ENCODE results near the gene LMBR1.

Gene LMBR1

GRCh38 chr7:156795415-156795814, 97.6 kb downstream of the LMBR1 start:
- no peak for DNase-seq (ENCODE audit: low read depth in 3 of 3)

- no peak for DNase-seq (ENCODE audit: low read depth in 3 of 3)
Measured at GRCh38 chr7:156793334-156793733, 99.6 kb downstream of the LMBR1 start.

GRCh38 chr7:156792611-156793010, 100.4 kb downstream of the LMBR1 start:
- no peak for DNase-seq (ENCODE audit: low read depth in 3 of 3)

GRCh38 chr7:156791241-156791640, 101.7 kb downstream of the LMBR1 start:
- no peak for DNase-seq (ENCODE audit: low read depth in 3 of 3)

- no peak for DNase-seq (ENCODE audit: low read depth in 3 of 3)
Measured at GRCh38 chr7:156790264-156790663, 102.7 kb downstream of the LMBR1 start.

- DNase-seq (ENCODE audit: low read depth in 3 of 3): no peak
Measured at GRCh38 chr7:156785998-156786543, 106.9 kb downstream of the LMBR1 start.

GRCh38 chr7:156783864-156784263, 109.1 kb downstream of the LMBR1 start:
- no peak for DNase-seq (ENCODE audit: low read depth in 3 of 3)

GRCh38 chr7:156781972-156782371, 111.0 kb downstream of the LMBR1 start:
- no peak for DNase-seq (ENCODE audit: low read depth in 3 of 3)

GRCh38 chr7:156780724-156781455, 112.1 kb downstream of the LMBR1 start:
- no peak for DNase-seq (ENCODE audit: low read depth in 3 of 3)

GRCh38 chr7:156778668-156779067, 114.3 kb downstream of the LMBR1 start:
- DNase-seq (ENCODE audit: low read depth in 3 of 3): no peak

- no peak for DNase-seq (ENCODE audit: low read depth in 3 of 3)
Measured at GRCh38 chr7:156778201-156778600, 114.8 kb downstream of the LMBR1 start.

- no peak for DNase-seq (ENCODE audit: low read depth in 3 of 3)
Measured at GRCh38 chr7:156777364-156778069, 115.5 kb downstream of the LMBR1 start.

- DNase-seq (ENCODE audit: low read depth in 3 of 3): no peak
Measured at GRCh38 chr7:156776527-156776926, 116.5 kb downstream of the LMBR1 start.

- DNase-seq (ENCODE audit: low read depth in 3 of 3): no peak
Measured at GRCh38 chr7:156773966-156774365, 119.0 kb downstream of the LMBR1 start.

- no peak for DNase-seq (ENCODE audit: low read depth in 3 of 3)
Measured at GRCh38 chr7:156772725-156773124, 120.3 kb downstream of the LMBR1 start.

- DNase-seq (ENCODE audit: low read depth in 3 of 3): no peak
Measured at GRCh38 chr7:156768698-156769472, 124.1 kb downstream of the LMBR1 start.

- no peak for DNase-seq (ENCODE audit: low read depth in 3 of 3)
Measured at GRCh38 chr7:156766666-156767065, 126.3 kb downstream of the LMBR1 start.

- no peak for DNase-seq (ENCODE audit: low read depth in 3 of 3)
Measured at GRCh38 chr7:156765901-156766656, 126.9 kb downstream of the LMBR1 start.

- no peak for DNase-seq (ENCODE audit: low read depth in 3 of 3)
Measured at GRCh38 chr7:156764766-156765165, 128.2 kb downstream of the LMBR1 start.

- DNase-seq (ENCODE audit: low read depth in 3 of 3): no peak
Measured at GRCh38 chr7:156764016-156764669, 128.8 kb downstream of the LMBR1 start.

- no peak for DNase-seq (ENCODE audit: low read depth in 3 of 3)
Measured at GRCh38 chr7:156759579-156760202, 133.3 kb downstream of the LMBR1 start.

All from stimulated activated CD4-positive, alpha-beta T cell treated with anti-CD3 and anti-CD28 coated beads, TNF-alpha, amount 100 ng/mL, for 4 hours (primary cell).